Kidney (tissue), 14 donors: ENCODE data around the gene WASF2. TPM values are rescaled to one million over a fixed set of nuclear protein-coding genes. Genes with fewer than 3 reads are reported as not detected.

Source experiments
- DNase-seq, 5 donors: peaks; one replicate each; pipeline ENCODE4 v3.0.0-alpha.2; 2013 to 2020
- FAIRE-seq: peaks from 2 replicates; lab custom pipeline; 2012; peaks lifted over from hg19 to GRCh38; lab: Jason Lieb, UNC
- H3K27ac ChIP-seq, 2 donors: one replicate each; pipeline ENCODE4 v1.7.0; 2013; ENCODE audit warnings: low read depth in 2 of 2, low read length in 2 of 2, inconsistent platforms in 1 of 2
- H3K27me3 ChIP-seq: one replicate; pipeline ENCODE4 v1.7.1; 2013; ENCODE audit warnings: low read length, inconsistent platforms; ENCODE audit not compliant: control insufficient read depth, insufficient read depth
- H3K36me3 ChIP-seq, 3 donors: one replicate each; pipeline versions ENCODE4 v1.7.0 to v1.7.1; 2013; ENCODE audit warnings: low read length in 3 of 3, control low read depth in 1 of 3, inconsistent platforms in 1 of 3; ENCODE audit not compliant: insufficient read depth in 3 of 3, control insufficient read depth in 2 of 3
- H3K4me1 ChIP-seq, 3 donors: one replicate each; pipeline versions ENCODE4 v1.7.0 to v1.7.1; 2013; ENCODE audit warnings: low read length in 3 of 3, inconsistent platforms in 1 of 3, low read depth in 1 of 3; ENCODE audit not compliant: control insufficient read depth in 2 of 3, insufficient read depth in 2 of 3
- H3K4me3 ChIP-seq, 3 donors: one replicate each; pipeline versions ENCODE4 v1.7.0 to v1.8.1; 2013; ENCODE audit warnings: low read length in 3 of 3, control low read depth in 1 of 3, inconsistent platforms in 1 of 3
- H3K9ac ChIP-seq, 3 donors: one replicate each; pipeline versions ENCODE4 v1.7.0 to v1.7.1; 2013; ENCODE audit warnings: low read length in 3 of 3, control low read depth in 1 of 3, inconsistent platforms in 1 of 3
- H3K9me3 ChIP-seq, 3 donors: one replicate each; pipeline versions ENCODE4 v1.7.0 to v1.7.1; 2013; ENCODE audit warnings: low read length in 3 of 3, control low read depth in 1 of 3, inconsistent platforms in 1 of 3; ENCODE audit not compliant: control insufficient read depth in 2 of 3, insufficient read depth in 1 of 3
- intact Hi-C: fragments of 100-400 bp; cut with DNase I; formaldehyde crosslinking; loops from one replicate; pipeline ENCODE4 v1.11.1; 2022
- polyA plus RNA-seq: library from polyadenylated mRNA; stranded (reverse); fragments of 350-450 nt; fragmentation: Illumina TruSeq; extraction: RNeasy Lipid Tissue Mini Kit (QIAGEN cat#74804); gene quantifications from one replicate; pipeline ENCODE4 v1.2.3, GENCODE V29; 2014; ENCODE audit warnings: low read depth, low replicate concordance; ENCODE audit not compliant: insufficient read depth
- total RNA-seq: library from RNA; stranded (reverse); fragmentation: NEBNext Ultra II Directional; extraction: Animal tissue kit (Norgen Biotek cat#: 25700); gene quantifications from one replicate; pipeline ENCODE4 v1.2.1, GENCODE V29; 2021
- TF ChIP-seq, protein P1 (sequence below): IDR thresholded peaks from 3 replicates; pipeline ENCODE4 v1.5.1; 2012; ENCODE audit warnings: mild to moderate bottlenecking, moderate library complexity, borderline replicate concordance; ENCODE audit not compliant: insufficient read depth; ENCODE audit errors: extremely low read depth
- donor health status: control.
- donor health status: control.
- donor health status: control.
- donor health status: control.
- donor health status: control.
- donor health status: DM: yes; HTN: yes; CAD: no.
- donor health status: Normal renal cell carcinoma (clear cell type).

Gene WASF2
- total and polyA plus RNA-seq, 2 donors from 2014 or later = 23.9 to 159 TPM

GRCh38 chr1:27522432-27523336 lies 32.7 kb upstream of the WASF2 start:
- no peak overlapping the region for H3K9ac ChIP-seq

GRCh38 chr1:27521861-27522431 lies 32.0 kb upstream of the WASF2 start:
- no peak overlapping the region for H3K9ac ChIP-seq
- H3K27me3 ChIP-seq = no peaks in the 10 kb centered on the region
- DNase-seq (no peak), FAIRE-seq (no peak)
- no peak overlapping the region for H3K4me3 ChIP-seq
- no peak overlapping the region for H3K27ac ChIP-seq
- H3K9me3 ChIP-seq = no peaks in the 10 kb centered on the region
- intact Hi-C loops = no loop called here
- H3K36me3 ChIP-seq = no peaks in the 10 kb centered on the region
- TF ChIP-seq, protein P1, sequence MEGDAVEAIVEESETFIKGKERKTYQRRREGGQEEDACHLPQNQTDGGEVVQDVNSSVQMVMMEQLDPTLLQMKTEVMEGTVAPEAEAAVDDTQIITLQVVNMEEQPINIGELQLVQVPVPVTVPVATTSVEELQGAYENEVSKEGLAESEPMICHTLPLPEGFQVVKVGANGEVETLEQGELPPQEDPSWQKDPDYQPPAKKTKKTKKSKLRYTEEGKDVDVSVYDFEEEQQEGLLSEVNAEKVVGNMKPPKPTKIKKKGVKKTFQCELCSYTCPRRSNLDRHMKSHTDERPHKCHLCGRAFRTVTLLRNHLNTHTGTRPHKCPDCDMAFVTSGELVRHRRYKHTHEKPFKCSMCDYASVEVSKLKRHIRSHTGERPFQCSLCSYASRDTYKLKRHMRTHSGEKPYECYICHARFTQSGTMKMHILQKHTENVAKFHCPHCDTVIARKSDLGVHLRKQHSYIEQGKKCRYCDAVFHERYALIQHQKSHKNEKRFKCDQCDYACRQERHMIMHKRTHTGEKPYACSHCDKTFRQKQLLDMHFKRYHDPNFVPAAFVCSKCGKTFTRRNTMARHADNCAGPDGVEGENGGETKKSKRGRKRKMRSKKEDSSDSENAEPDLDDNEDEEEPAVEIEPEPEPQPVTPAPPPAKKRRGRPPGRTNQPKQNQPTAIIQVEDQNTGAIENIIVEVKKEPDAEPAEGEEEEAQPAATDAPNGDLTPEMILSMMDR = no peak
- H3K4me1 ChIP-seq = peaks cover 29 to 51% (median 35%) of the 10 kb centered on the region in 3 donors

More at GRCh38 chr1:27522432-27523336, 32.7 kb upstream of the WASF2 start:
- Histone ChIP-seq H3K36me3 (no peaks in the 10 kb centered on the region), H3K4me1 (peaks cover 29 to 57% (median 40%) of the 10 kb centered on the region in 3 donors), H3K9me3 (no peaks in the 10 kb centered on the region), H3K27ac (no peak overlapping the region), H3K27me3 (no peaks in the 10 kb centered on the region), H3K4me3 (no peak overlapping the region)
- intact Hi-C loops = no loop called here
- TF ChIP-seq, protein P1 = no peak
- FAIRE-seq (no peak), DNase-seq (peak in 4 of 5 donors; percentile 73 to 90 (median 83))

DNA sequence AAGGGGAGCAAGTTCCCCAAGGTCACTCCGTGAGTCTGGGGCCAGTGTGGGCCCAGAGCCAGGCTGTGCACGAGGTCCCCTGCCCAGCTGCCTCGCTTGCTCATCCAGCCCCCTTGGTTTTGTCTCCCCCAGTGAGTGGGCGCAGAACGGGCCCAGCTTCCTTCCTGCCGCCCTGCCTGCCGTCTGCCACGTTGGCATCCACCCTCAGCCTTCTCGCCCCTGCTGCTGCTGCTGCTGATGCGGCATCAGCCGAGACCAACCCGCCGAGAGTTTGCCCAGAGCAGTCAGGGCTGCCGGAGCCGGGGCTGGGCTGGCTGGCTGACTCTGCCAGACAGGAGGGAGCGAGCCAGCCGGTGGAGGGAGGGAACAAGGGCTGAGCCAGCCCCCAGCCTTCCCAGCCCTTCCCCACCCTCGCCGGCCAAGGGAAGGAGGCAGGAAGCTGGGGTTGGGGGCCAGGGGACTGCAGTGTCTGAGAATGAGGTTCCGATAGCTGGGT lies 31.4 kb upstream of the WASF2 start:
- Histone ChIP-seq H3K27ac (no peak overlapping the region), H3K27me3 (no peaks in the 10 kb centered on the region), H3K36me3 (no peaks in the 10 kb centered on the region), H3K4me3 (no peak overlapping the region), H3K9me3 (no peaks in the 10 kb centered on the region), H3K4me1 (peaks cover 24 to 47% (median 30%) of the 10 kb centered on the region in 3 donors), H3K9ac (no peak overlapping the region)
- intact Hi-C loops = no loop called here
- TF ChIP-seq, protein P1 = no peak
- peak in 1 of 5 donors; percentile 78 for DNase-seq
- FAIRE-seq = no peak
